HL-60 (cell line): ENCODE results near the gene LAMA5.

Experiments used
- DNase-seq, 2 experiments: peaks; one replicate each; pipeline ENCODE4 v3.0.0-alpha.2; 2010 to 2020; ENCODE audit warnings: low read depth in 1 of 2, low spot score in 1 of 2
- H3K27ac ChIP-seq: fragments of 250-450 bp; sonication (Bioruptor Pico); replicated peaks from 2 replicates; pipeline ENCODE4 v1.5.1; 2020; ENCODE audit warnings: mild to moderate bottlenecking, moderate library complexity
- H3K27me3 ChIP-seq: fragments of 250-450 bp; sonication (Bioruptor Pico); 2 replicates; pipeline ENCODE4 v1.5.1; 2021; ENCODE audit warnings: mild to moderate bottlenecking, moderate library complexity; ENCODE audit not compliant: insufficient read depth, poor library complexity, severe bottlenecking
- H3K4me3 ChIP-seq: replicated peaks from 2 replicates; pipeline ENCODE4 v1.5.1; 2011; ENCODE audit warnings: mild to moderate bottlenecking, control low read depth, low read length; ENCODE audit not compliant: insufficient read depth
- CTCF ChIP-seq: IDR thresholded peaks from one replicate; pipeline ENCODE4 v1.5.1; 2011; ENCODE audit warnings: low read length, control low read depth, inconsistent platforms; ENCODE audit not compliant: insufficient read depth
- GABPA ChIP-seq: IDR thresholded peaks from 2 replicates; pipeline ENCODE4 v1.6.1; 2012; ENCODE audit warnings: low read depth
- POLR2AphosphoS5 ChIP-seq: IDR thresholded peaks from 2 replicates; pipeline ENCODE4 v1.6.1; 2012; ENCODE audit warnings: low read depth
- REST ChIP-seq: IDR thresholded peaks from 2 replicates; pipeline ENCODE4 v1.6.1; 2012; ENCODE audit warnings: low read depth; ENCODE audit not compliant: insufficient replicate concordance
- SPI1 ChIP-seq: IDR thresholded peaks from 2 replicates; pipeline ENCODE4 v1.6.1; 2012; ENCODE audit warnings: low read depth, mild to moderate bottlenecking, borderline replicate concordance

Gene LAMA5

DNA sequence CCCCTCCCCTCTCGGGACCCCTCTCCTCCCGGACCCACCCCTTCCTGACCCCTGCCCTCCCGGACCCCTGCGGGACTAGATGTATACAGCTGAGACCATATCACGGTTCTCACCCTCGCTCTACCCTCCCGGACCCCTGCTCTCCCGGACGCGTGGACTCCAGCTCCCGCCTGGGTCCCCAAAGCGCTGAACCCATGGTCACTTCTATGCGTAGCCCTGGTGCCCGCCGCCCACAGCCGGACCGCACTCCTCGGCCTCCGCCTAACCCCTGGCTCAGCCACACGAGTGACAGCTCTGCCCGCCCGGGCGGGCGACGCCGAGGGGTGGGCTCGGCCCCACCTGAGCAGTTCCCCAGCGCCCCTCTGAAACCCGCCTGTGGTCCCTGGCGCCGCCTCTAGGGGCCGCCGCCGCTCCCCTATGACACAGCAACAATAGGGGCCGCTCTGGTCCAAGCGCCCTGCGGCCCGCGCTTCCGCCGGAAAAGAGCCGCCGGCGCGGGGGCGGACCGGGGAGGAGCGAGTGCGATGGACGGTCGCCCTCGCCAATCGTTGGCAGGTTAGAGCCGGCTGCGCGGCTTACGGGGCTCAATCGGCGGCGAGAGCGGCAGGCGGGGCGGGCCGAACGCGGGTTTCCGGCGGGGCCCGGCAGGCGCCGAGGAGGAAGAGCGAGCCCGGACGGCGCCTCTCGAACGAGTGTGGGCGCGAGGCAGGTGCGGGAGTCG lies 64.6 kb downstream of the LAMA5 start, which contains the start of gene ADRM1:
Gene ADRM1, plus strand, starts transcription at position 657 of the 721 bp plus-strand sequence. CDS start 572 bp downstream, outside the sequence.
- peak within 1 kb of the TSS; percentile 95 for H3K27ac ChIP-seq
- H3K27me3 ChIP-seq: no peaks in the 10 kb centered on the region
- TF ChIP-seq GABPA: peak; percentile 93
- TF ChIP-seq CTCF: peak; percentile 40
- TF ChIP-seq SPI1: peak; percentile 3; the same call in 1 of the 2 replicates
- TF ChIP-seq REST: peak; percentile 12
- peak; percentile 27 for TF ChIP-seq POLR2AphosphoS5
- DNase-seq: peak; percentile 89 to 94
- peak within 1 kb of the TSS; percentile 64 for H3K4me3 ChIP-seq

DNA sequence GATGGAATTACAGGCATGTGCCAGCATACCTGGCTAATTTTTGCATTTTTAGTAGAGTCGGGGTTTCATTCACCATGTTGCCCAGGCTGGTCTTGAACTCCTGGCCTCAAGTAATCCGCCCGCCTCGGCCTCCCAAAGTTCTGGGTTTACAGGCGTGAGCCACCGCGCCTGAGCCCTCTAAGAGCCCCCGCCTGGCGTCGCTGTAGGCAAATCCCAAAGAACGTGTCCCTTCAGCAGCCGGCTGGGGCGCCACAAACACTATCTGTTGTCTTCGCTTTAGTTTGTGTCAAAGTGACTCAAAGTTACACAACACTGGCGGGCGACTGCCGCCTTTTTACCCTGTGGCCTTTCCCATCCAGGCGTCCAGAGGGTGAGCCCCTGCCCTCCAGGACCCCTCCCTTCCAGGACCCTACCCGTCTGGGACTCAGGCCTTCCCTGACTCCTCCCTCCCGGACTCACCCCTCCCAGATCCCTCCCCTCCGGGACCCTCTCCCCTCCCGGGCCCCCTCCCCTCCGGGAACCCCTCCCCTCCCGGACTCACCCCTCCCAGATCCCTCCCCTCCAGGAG lies 65.3 kb downstream of the LAMA5 start:
- TF ChIP-seq CTCF (peak; percentile 90), POLR2AphosphoS5 (peak; percentile 43; the same call in 1 of the 2 replicates), REST (no peak)
- Histone ChIP-seq H3K27ac (peak overlapping the region; percentile 95), H3K27me3 (no peaks in the 10 kb centered on the region), H3K4me3 (peak overlapping the region; percentile 64)
- peak; percentile 95 to 97 for DNase-seq

GRCh38 chr20:62301111-62301668 lies 65.9 kb downstream of the LAMA5 start:
- peak in 1 of 2 experiments; percentile 35 for DNase-seq
- no peak overlapping the region for H3K4me3 ChIP-seq
- TF ChIP-seq CTCF (no peak), REST (no peak), POLR2AphosphoS5 (no peak), SPI1 (peak; percentile 20; the same call in 1 of the 2 replicates), GABPA (no peak)
- H3K27ac ChIP-seq: no peak overlapping the region
- no peaks in the 10 kb centered on the region for H3K27me3 ChIP-seq
